GM10266 (cell line): ENCODE measurements around the gene FBXW11.

Experiments used
- DNase-seq: peaks from one replicate; pipeline ENCODE4 v3.0.0; 2012; ENCODE audit errors: extremely low spot score
- CTCF ChIP-seq: IDR thresholded peaks from 2 replicates; pipeline ENCODE4 v1.5.1; 2012; ENCODE audit warnings: mild to moderate bottlenecking, low read depth; ENCODE audit not compliant: control insufficient read depth, insufficient read depth; ENCODE audit errors: missing control alignments

FBXW11 gene

DNA sequence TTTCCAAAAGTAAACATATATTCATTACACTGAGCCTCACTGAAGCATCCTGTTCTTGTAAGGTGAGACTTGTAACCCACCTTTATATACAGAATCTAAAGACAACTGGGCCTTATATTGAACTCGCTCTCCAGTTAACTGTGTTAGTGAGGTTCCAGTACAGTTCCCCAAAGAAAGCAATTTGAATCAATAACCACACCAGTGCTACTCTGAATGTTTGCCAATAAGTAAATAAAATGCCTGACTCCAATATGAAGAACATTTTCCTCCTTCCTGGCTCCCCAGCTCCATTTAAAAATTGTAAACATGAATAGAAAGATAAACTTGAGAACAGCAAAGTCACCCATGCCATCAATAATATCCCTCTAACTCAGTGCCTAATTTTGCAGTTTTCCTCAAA, 50.1 kb downstream of the FBXW11 start:
- TF ChIP-seq CTCF, result no peak
- DNase-seq, result no peak

DNA sequence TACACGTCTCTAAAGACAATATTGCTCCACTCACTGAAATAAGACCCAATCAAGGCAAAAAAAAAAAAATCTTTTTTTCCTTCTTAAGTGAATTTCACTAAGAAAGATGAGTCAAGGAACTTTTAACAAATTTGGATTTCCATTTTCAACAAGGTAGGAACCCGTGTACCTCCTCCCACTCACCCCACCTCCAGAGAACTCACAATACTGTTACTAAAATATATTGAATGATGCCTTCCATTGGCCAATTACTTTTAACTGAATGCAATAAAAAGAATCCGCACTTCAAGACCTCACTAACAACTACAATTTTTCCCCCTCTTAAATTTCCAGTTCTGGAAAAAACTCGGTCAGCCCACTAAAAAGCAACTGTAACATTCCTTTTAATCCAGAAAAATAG, 50.7 kb downstream of the FBXW11 start:
- no peak for DNase-seq
- no peak for TF ChIP-seq CTCF

DNA sequence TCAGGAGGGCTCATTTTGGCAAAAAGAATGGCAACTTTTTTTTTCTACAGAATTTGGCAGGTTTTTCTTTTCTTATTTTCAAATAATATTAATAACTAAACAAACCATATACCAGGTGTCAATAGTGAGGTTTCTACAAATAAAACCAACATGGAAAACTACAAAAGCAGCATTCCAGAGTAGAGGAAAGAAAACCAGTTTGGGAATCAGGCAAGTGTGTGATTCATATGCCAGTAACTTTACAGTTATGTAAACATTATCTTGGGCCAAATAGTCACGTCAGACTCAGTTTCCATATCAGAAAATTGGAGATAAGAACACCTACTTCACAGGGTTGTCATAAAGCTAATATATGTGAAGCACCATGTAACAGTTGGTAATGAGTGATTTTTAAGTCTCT, 51.7 kb downstream of the FBXW11 start:
- TF ChIP-seq CTCF, result no peak
- DNase-seq, result no peak

GRCh38 chr5:171953860-171954701, 52.4 kb downstream of the FBXW11 start:
- DNase-seq, result no peak
- TF ChIP-seq CTCF, result no peak

- TF ChIP-seq CTCF, result no peak
- no peak for DNase-seq
These were observed 54.4 kb downstream of the FBXW11 start for GRCh38 chr5:171952021-171952420.

GRCh38 chr5:171951218-171951617, 55.2 kb downstream of the FBXW11 start:
- TF ChIP-seq CTCF, result no peak
- no peak for DNase-seq

- no peak for DNase-seq
- TF ChIP-seq CTCF, result no peak
These were observed 60.2 kb downstream of the FBXW11 start for GRCh38 chr5:171946000-171946781.
